Peyer's patch (tissue), 4 donors: ENCODE results near the gene MGAT4C.

Experiments
- CTCF ChIP-seq, 6 experiments: fragments of 450-650 bp in 4 of 6; fragments of 200-600 bp in 2 of 6; sonication (generic) in 1 of 6; IDR thresholded peaks; one replicate each; pipeline ENCODE4 v1.5.1; 2017 to 2019; ENCODE audit warnings: antibody characterized with exemption in 6 of 6, mild to moderate bottlenecking in 3 of 6, moderate library complexity in 1 of 6
- POLR2A ChIP-seq, 2 donors: fragments of 450-650 bp; IDR thresholded peaks; one replicate each; pipeline ENCODE4 v1.5.1; 2017; ENCODE audit warnings: antibody characterized with exemption in 2 of 2, mild to moderate bottlenecking in 2 of 2, moderate library complexity in 2 of 2

- TF ChIP-seq POLR2A (IDR thresholded peaks at IDR 0.05) (no peak), CTCF (IDR thresholded peaks at IDR 0.05) (no peak)
Measured at GRCh38 chr12:86260183-86260582, 4.0 kb upstream of the MGAT4C start.
